Muscle layer of duodenum (tissue), 2 donors: ENCODE measurements around the gene COL25A1.

ENCODE experiments used
- H3K27ac ChIP-seq: one replicate; pipeline ENCODE4 v1.7.0; 2013; ENCODE audit warnings: mild to moderate bottlenecking, low read length
- H3K27me3 ChIP-seq: one replicate; pipeline ENCODE4 v1.7.0; 2013; ENCODE audit warnings: low read depth, mild to moderate bottlenecking, control low read depth, low read length
- H3K36me3 ChIP-seq, 2 donors: one replicate each; pipeline ENCODE4 v1.7.0; 2013; ENCODE audit warnings: low read length in 2 of 2, control low read depth in 1 of 2, mild to moderate bottlenecking in 1 of 2; ENCODE audit not compliant: insufficient read depth in 2 of 2, control insufficient read depth in 1 of 2
- H3K4me1 ChIP-seq, 2 donors: one replicate each; pipeline ENCODE4 v1.7.0; 2013; ENCODE audit warnings: low read length in 2 of 2, mild to moderate bottlenecking in 2 of 2, control low read depth in 1 of 2, moderate library complexity in 1 of 2; ENCODE audit not compliant: insufficient read depth in 2 of 2, control insufficient read depth in 1 of 2
- H3K4me3 ChIP-seq, 2 donors: one replicate each; pipeline ENCODE4 v1.7.0; 2013; ENCODE audit warnings: low read length in 2 of 2, low read depth in 1 of 2, mild to moderate bottlenecking in 1 of 2
- H3K9me3 ChIP-seq, 2 donors: one replicate each; pipeline ENCODE4 v1.7.0; 2013; ENCODE audit warnings: low read length in 2 of 2, control low read depth in 1 of 2, mild to moderate bottlenecking in 1 of 2; ENCODE audit not compliant: control insufficient read depth in 1 of 2
- donor health status: healthy.

COL25A1 gene

DNA sequence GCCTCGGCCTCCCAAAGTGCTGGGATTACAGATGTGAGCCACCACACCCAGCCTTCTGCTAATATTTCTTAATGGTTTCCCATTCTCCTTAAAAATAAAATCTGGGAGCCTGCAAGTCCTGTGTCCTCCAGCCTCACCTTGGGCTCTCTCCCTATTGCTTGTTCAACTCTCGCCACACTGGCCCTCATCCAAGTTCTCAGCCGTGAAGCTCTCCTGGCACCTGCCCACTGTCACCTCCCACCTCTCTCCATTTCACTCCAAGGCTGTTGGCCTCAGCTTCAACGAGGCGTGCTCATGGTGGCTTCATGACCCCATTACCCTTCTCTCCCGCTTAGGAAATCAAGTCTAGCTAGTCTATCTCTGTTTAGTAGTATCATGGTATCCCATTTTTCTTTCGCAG lies 530.1 kb downstream of the COL25A1 start:
- Histone ChIP-seq H3K27me3 (no peaks in the 10 kb centered on the region), H3K9me3 (no peaks in the 10 kb centered on the region), H3K36me3 (no peaks in the 10 kb centered on the region), H3K4me1 (no peaks in the 10 kb centered on the region), H3K27ac (no peak overlapping the region), H3K4me3 (no peak overlapping the region)

DNA sequence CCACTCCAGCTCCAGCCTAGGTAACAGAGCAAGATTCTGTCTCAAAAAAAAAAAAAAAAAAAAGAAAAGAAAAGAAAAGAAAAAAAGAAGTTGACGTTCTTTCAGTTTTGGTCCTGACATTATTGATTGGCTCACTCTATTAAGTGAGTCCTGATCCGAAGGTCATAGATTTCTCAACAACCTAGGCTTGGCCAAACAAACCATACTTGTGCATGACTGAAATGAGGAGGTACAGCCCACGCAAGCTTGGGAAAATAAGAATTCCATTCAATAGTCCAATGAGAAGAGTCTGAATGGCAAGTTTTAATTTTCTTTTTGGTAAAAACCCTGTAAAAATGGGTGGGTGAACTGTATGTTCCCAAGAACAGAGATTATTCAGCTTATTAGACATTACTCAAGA lies 536.4 kb downstream of the COL25A1 start:
- Histone ChIP-seq H3K27me3 (no peaks in the 10 kb centered on the region), H3K36me3 (no peaks in the 10 kb centered on the region), H3K4me1 (peaks cover 0 to 11% of the 10 kb centered on the region in 2 donors), H3K4me3 (no peak overlapping the region), H3K27ac (no peak overlapping the region), H3K9me3 (no peaks in the 10 kb centered on the region)

DNA sequence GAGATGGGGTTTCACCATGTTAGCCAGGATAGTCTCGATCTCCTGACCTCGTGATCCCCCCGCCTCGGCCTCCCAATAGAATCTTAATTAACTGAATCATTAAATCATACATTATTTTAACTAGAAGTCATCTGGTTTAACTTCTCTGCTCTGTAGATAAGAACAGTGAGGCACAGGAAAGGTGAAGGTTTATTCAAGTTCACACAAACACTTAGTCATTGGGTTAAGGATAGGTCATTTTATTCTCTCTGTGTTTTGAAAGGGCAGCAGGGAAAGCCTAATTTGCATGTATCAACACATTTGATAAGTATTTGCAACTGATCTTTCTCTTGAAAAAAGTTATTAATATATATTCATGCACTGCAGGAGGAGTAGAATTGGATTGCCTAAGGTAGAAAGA lies 538.5 kb downstream of the COL25A1 start:
- H3K9me3 ChIP-seq, result no peaks in the 10 kb centered on the region
- H3K27ac ChIP-seq, result no peak overlapping the region
- H3K27me3 ChIP-seq, result no peaks in the 10 kb centered on the region
- H3K36me3 ChIP-seq, result no peaks in the 10 kb centered on the region
- H3K4me1 ChIP-seq, result peaks cover 0 to 11% of the 10 kb centered on the region in 2 donors
- H3K4me3 ChIP-seq, result no peak overlapping the region

DNA sequence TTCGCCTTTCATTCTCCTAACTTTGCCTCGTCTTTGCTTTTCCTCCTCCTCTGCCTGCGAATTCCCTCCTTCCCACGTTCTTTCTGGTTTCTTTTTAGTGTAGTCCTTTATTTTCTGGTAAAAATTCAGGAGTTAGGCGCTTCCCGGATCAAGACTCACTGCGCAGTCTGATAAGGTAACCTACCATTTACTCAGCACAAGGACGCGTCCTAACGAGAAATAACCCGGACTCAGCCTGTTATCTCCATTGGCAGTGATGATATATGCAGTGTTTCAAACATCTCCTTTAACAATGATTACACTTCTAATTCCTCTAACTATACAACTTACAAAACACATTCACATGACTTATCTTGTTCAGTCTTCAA lies 539.2 kb downstream of the COL25A1 start:
- Histone ChIP-seq H3K4me3 (peak overlapping the region; percentile 48 to 94), H3K27ac (no peak overlapping the region), H3K4me1 (peaks cover 0 to 11% of the 10 kb centered on the region in 2 donors), H3K27me3 (no peaks in the 10 kb centered on the region), H3K36me3 (no peaks in the 10 kb centered on the region), H3K9me3 (no peaks in the 10 kb centered on the region)

DNA sequence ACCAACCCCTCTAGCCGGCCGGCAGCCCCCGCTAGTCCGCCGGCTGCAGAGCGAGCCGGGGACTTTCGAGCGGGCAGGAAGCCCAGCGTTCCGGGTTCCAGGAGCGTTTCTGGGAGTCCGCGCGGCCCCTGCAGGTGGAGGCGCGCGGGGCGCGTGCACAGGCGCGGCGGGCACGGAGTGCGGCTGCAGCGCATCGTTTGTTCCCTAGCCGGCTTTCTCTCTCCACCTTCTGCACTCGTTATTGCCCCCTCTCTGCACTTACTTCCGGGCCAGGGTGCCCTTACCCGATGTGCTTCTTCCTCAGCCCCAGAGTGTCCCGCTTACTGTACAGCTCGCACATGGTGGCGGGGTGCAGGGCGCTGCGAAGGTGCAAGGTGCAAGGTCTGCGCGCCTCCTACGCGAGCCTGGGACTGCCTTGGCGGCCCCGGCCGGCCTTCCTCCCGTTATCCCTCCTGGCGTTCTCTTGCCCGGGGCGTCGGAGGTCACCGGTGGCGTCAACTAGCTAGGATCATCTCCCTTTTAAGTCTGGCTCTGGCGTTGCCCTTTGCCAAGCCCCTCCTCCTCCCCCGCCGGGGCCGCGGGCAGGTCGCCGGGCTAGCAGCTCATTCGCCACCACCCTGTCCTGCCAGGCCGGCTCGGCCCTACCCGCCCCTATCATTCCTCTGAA lies 539.8 kb downstream of the COL25A1 start, which contains the start of gene ETNPPL:
Gene ETNPPL (minus strand): TSS at position 495 of the 667 bp plus-strand sequence. CDS start 155 bp downstream, at position 340.
- peaks cover 0 to 11% of the 10 kb centered on the region in 2 donors for H3K4me1 ChIP-seq
- no peak within 1 kb of the TSS for H3K27ac ChIP-seq

More for the DNA sequence above, 539.8 kb downstream of the COL25A1 start, which contains the start of gene ETNPPL:
- H3K27me3 ChIP-seq, result no peaks in the 10 kb centered on the region
- H3K9me3 ChIP-seq, result no peaks in the 10 kb centered on the region
- H3K4me3 ChIP-seq, result peak within 1 kb of the TSS; percentile 48 to 94
- no peaks in the 10 kb centered on the region for H3K36me3 ChIP-seq
